Suprapubic skin (tissue), 4 donors: ENCODE measurements around the gene GADD45A. TPM values are rescaled to one million over a fixed set of nuclear protein-coding genes. Genes with fewer than 3 reads are reported as not detected.

Source experiments
- DNase-seq, 2 donors: peaks; one replicate each; pipeline ENCODE4 v3.0.0-alpha.2; 2019; ENCODE audit warnings: low spot score in 2 of 2
- H3K27ac ChIP-seq: fragments of 200-600 bp; sonication (generic); one replicate; pipeline ENCODE4 v1.5.1; 2019
- H3K27me3 ChIP-seq: fragments of 200-600 bp; sonication (generic); one replicate; pipeline ENCODE4 v1.5.1; 2019
- H3K36me3 ChIP-seq: fragments of 200-600 bp; sonication (generic); one replicate; pipeline ENCODE4 v1.5.1; 2019
- H3K4me1 ChIP-seq: fragments of 200-600 bp; sonication (generic); one replicate; pipeline ENCODE4 v1.5.1; 2019
- H3K4me3 ChIP-seq: fragments of 200-600 bp; sonication (generic); one replicate; pipeline ENCODE4 v1.5.1; 2019; ENCODE audit warnings: mild to moderate bottlenecking
- H3K9me3 ChIP-seq: fragments of 200-600 bp; sonication (generic); one replicate; pipeline ENCODE4 v1.5.1; 2019
- CTCF ChIP-seq, 2 donors: fragments of 200-600 bp in 1 of 2; fragments of 450-650 bp in 1 of 2; sonication (generic) in 1 of 2; IDR thresholded peaks; one replicate each; pipeline ENCODE4 v1.5.1; 2016 to 2019; ENCODE audit warnings: antibody characterized with exemption in 2 of 2, mild to moderate bottlenecking in 1 of 2, moderate library complexity in 1 of 2
- EP300 ChIP-seq: sonication (generic); formaldehyde crosslinking; IDR thresholded peaks from one replicate; pipeline ENCODE4 v1.6.1; 2017; ENCODE audit warnings: antibody characterized with exemption
- POLR2A ChIP-seq, 2 donors: fragments of 450-650 bp; IDR thresholded peaks; one replicate each; pipeline ENCODE4 v1.6.1; 2017; ENCODE audit warnings: antibody characterized with exemption in 2 of 2, mild to moderate bottlenecking in 2 of 2, moderate library complexity in 2 of 2
- POLR2AphosphoS5 ChIP-seq, 3 donors: sonication (generic); formaldehyde crosslinking; IDR thresholded peaks; one replicate each; pipeline ENCODE4 v1.6.1; 2017; ENCODE audit warnings: antibody characterized with exemption in 3 of 3
- WGBS: methylation state at CpG from one replicate; pipeline ENCODE4 v1.1.5; 2018; 5-methylcytosine and 5-hydroxymethylcytosine counted together
- total RNA-seq, 4 donors: library from RNA; depleted of rRNA; stranded (reverse); fragments of >200 nt; gene quantifications; one replicate each; pipeline ENCODE4 v1.1.0, GENCODE V29; 2016

The GADD45A gene
- total RNA-seq = 10 to 100 TPM; 25.4 to 44.6 (median 26.6) TPM

DNA sequence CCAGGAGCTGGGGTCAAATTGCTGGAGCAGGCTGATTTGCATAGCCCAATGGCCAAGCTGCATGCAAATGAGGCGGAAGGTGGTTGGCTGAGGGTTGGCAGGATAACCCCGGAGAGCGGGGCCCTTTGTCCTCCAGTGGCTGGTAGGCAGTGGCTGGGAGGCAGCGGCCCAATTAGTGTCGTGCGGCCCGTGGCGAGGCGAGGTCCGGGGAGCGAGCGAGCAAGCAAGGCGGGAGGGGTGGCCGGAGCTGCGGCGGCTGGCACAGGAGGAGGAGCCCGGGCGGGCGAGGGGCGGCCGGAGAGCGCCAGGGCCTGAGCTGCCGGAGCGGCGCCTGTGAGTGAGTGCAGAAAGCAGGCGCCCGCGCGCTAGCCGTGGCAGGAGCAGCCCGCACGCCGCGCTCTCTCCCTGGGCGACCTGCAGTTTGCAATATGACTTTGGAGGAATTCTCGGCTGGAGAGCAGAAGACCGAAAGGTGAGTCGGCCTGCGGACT lies at the start of gene GADD45A:
TSS of gene GADD45A (plus strand) at position 135 of the 491 bp plus-strand sequence. CDS start at position 429, 294 bp downstream.
- no peaks in the 10 kb centered on the region for H3K27me3 ChIP-seq
- H3K4me3 ChIP-seq = peak within 1 kb of the TSS; percentile 80
- TF ChIP-seq EP300 = no peak
- TF ChIP-seq POLR2AphosphoS5 (IDR thresholded peaks at IDR 0.05) = peak; percentile 64 to 99 (median 93)
- TF ChIP-seq CTCF (IDR thresholded peaks at IDR 0.05) = no peak
- peak; percentile 88 to 98 for TF ChIP-seq POLR2A (IDR thresholded peaks at IDR 0.05)
- H3K9me3 ChIP-seq = no peaks in the 10 kb centered on the region
- H3K27ac ChIP-seq = peak within 1 kb of the TSS; percentile 95
- peaks cover 45% of the 10 kb centered on the region for H3K4me1 ChIP-seq
- 0% methylated on average over 28 of the region's 39 CpGs for WGBS
- H3K36me3 ChIP-seq = peaks cover 18% of the 10 kb centered on the region
- DNase-seq = peak; percentile 99

DNA sequence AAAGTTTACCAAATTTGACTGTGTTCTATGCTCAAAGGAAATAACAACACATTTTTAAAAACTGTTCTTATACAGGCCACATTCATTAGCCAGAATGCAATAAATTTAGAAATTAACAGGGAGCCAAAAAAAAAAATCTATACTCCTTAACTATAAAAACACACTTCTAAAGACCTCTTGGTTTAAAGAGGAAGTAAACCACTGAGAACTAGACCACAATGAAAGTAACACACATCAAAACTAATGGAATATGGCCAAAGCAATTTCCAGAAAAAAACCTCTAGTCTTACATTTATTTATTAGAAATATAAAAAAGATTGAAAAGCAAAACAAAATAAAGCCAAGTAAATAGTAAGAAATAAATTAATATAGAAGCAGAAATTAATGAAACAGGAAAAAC lies 48.9 kb upstream of the GADD45A start:
- Histone ChIP-seq H3K4me1 (peaks cover 21% of the 10 kb centered on the region), H3K9me3 (no peaks in the 10 kb centered on the region), H3K36me3 (no peaks in the 10 kb centered on the region), H3K4me3 (no peak overlapping the region), H3K27ac (no peak overlapping the region), H3K27me3 (no peaks in the 10 kb centered on the region)
- TF ChIP-seq POLR2A (IDR thresholded peaks at IDR 0.05) = no peak
- TF ChIP-seq CTCF (IDR thresholded peaks at IDR 0.05) = no peak
- TF ChIP-seq EP300 = no peak
- no peak for TF ChIP-seq POLR2AphosphoS5 (IDR thresholded peaks at IDR 0.05)
- DNase-seq = no peak

DNA sequence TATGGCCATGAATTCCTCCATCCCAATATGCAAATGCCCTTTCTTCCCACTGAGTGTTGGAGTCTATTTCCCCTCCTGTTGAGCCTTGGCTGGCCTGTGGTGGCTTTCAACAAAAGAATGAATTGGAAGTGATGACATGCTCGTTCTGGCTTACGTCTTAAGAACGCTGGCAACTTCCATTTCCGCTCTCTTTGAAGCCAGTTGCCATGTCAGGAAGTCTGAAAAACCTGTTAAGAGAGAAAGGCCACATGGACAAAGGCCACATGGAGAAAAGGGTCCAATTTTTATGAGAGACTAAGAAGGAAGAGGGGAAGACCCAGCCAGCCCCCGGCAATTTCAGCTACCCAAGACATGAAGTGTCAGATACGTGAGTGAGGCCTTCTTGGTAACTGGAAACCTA lies 45.6 kb upstream of the GADD45A start:
- no peak overlapping the region for H3K4me3 ChIP-seq
- no peak for DNase-seq
- H3K27ac ChIP-seq = no peak overlapping the region
- no peaks in the 10 kb centered on the region for H3K9me3 ChIP-seq
- H3K4me1 ChIP-seq = peaks cover 11% of the 10 kb centered on the region
- 83% methylated on average over 6 of the region's 6 CpGs for WGBS
- no peaks in the 10 kb centered on the region for H3K36me3 ChIP-seq
- TF ChIP-seq POLR2A (IDR thresholded peaks at IDR 0.05) (no peak), EP300 (no peak)
- no peaks in the 10 kb centered on the region for H3K27me3 ChIP-seq

DNA sequence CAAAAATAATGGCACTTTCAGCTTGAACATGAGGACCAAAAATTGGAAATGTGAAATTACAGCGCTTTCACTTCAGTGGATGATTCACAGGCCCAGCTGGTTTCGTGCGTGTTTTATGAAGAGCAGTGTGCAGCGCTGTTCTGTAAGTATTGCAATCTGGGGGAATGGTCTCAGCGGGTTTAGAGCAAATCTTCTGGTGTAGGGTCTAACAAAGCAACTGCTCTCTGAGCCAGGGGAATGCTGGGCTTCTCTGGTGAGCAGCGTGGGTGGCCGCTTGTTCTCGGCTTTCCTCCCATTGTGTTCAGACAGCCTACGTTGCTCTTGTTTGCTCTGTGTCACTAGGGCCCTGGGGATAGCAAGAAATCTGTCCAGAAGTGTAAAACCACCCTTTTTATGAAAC lies 42.4 kb upstream of the GADD45A start:
- Histone ChIP-seq H3K9me3 (no peaks in the 10 kb centered on the region), H3K4me1 (peaks cover 19% of the 10 kb centered on the region), H3K4me3 (no peak overlapping the region), H3K27me3 (no peaks in the 10 kb centered on the region), H3K27ac (no peak overlapping the region), H3K36me3 (no peaks in the 10 kb centered on the region)
- WGBS = 80% methylated on average over 9 of the region's 9 CpGs
- TF ChIP-seq POLR2A (IDR thresholded peaks at IDR 0.05) = no peak
- no peak for TF ChIP-seq EP300
- no peak for TF ChIP-seq POLR2AphosphoS5 (IDR thresholded peaks at IDR 0.05)
- TF ChIP-seq CTCF (IDR thresholded peaks at IDR 0.05) = no peak
- no peak for DNase-seq

DNA sequence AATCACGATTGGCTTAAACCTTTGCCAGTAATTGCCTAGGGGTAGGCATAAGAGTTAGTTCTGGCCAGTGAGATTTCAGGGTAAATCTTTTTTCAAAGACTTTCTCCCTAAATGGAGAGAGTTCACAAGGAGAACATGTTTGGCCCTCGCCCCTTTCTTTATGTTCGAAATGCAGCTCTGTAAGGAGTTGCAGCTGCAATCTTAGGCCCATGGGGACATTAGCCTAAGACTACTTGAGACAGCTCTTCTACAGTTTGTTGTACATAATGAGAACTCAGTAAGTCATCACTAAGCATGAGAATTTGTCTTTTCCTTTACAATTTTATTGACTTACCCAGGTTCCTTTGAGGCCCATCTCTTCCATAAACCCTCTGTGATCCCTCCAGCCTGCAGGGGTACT lies 40.4 kb upstream of the GADD45A start:
- 90% methylated on average over 3 of the region's 3 CpGs for WGBS
- Histone ChIP-seq H3K27me3 (no peaks in the 10 kb centered on the region), H3K4me3 (no peak overlapping the region), H3K9me3 (no peaks in the 10 kb centered on the region), H3K4me1 (peaks cover 19% of the 10 kb centered on the region), H3K27ac (no peak overlapping the region), H3K36me3 (no peaks in the 10 kb centered on the region)
- no peak for DNase-seq
- TF ChIP-seq CTCF (IDR thresholded peaks at IDR 0.05) (no peak), POLR2A (IDR thresholded peaks at IDR 0.05) (no peak), POLR2AphosphoS5 (IDR thresholded peaks at IDR 0.05) (no peak), EP300 (no peak)
